Natural killer cell (primary cell): ENCODE measurements around the gene NRXN2. TPM values are rescaled to one million over a fixed set of nuclear protein-coding genes. Genes with fewer than 3 reads are reported as not detected.
A peak's percentile ranks its signal among the peaks of the same experiment; 100 is the strongest.

Experiments
- ATAC-seq, 3 donors: fragments of 150-1000 bp in 2 of 3; fragments of 200-7000 bp in 1 of 3; cut with Tn5 transposase; 1 replicate in 1 of 3; 2 replicates in 2 of 3; pipeline ENCODE4 v1.10.0; 2021; ENCODE audit warnings: mild to moderate bottlenecking in 2 of 3, moderate library complexity in 2 of 3
- DNase-seq, 2 donors: peaks; one replicate each; pipeline versions ENCODE4 v3.0.0 to v3.0.0-alpha.2; 2013 to 2021; ENCODE audit warnings: mixed read lengths in 1 of 2
- H3K27ac ChIP-seq: one replicate; pipeline ENCODE4 v1.5.1; 2013; ENCODE audit warnings: mild to moderate bottlenecking, low read length
- H3K27me3 ChIP-seq: one replicate; pipeline ENCODE4 v1.6.1; 2013; ENCODE audit warnings: low read length; ENCODE audit not compliant: control insufficient read depth, insufficient read depth
- H3K36me3 ChIP-seq: one replicate; pipeline ENCODE4 v1.6.1; 2013; ENCODE audit warnings: low read length; ENCODE audit not compliant: control insufficient read depth, insufficient read depth
- H3K4me1 ChIP-seq: one replicate; pipeline ENCODE4 v1.6.1; 2013; ENCODE audit warnings: low read length; ENCODE audit not compliant: control insufficient read depth, insufficient read depth
- H3K4me3 ChIP-seq: one replicate; pipeline ENCODE4 v1.5.1; 2013; ENCODE audit warnings: low read length
- H3K9me3 ChIP-seq: one replicate; pipeline ENCODE4 v1.6.1; 2013; ENCODE audit warnings: low read length; ENCODE audit not compliant: control insufficient read depth, insufficient read depth
- H3K27ac Mint-ChIP-seq, 2 donors: one replicate each; pipeline ENCODE4 v1.8.0; 2022; ENCODE audit warnings: mild to moderate bottlenecking in 2 of 2, mixed read lengths in 2 of 2, moderate library complexity in 1 of 2
- H3K27me3 Mint-ChIP-seq, 2 donors: one replicate each; pipeline ENCODE4 v1.8.0; 2022; ENCODE audit warnings: low read depth in 2 of 2, mixed read lengths in 2 of 2
- H3K36me3 Mint-ChIP-seq: one replicate; pipeline ENCODE4 v1.8.0; 2022; ENCODE audit warnings: mixed read lengths
- H3K4me1 Mint-ChIP-seq, 2 donors: one replicate each; pipeline ENCODE4 v1.8.0; 2022; ENCODE audit warnings: mixed read lengths in 2 of 2
- H3K4me3 Mint-ChIP-seq: one replicate; pipeline ENCODE4 v1.8.0; 2022; ENCODE audit warnings: mild to moderate bottlenecking, moderate library complexity, mixed read lengths
- H3K9me3 Mint-ChIP-seq, 2 donors: one replicate each; pipeline ENCODE4 v1.8.0; 2022; ENCODE audit warnings: mixed read lengths in 2 of 2
- CTCF ChIP-seq: fragments of 200-600 bp; IDR thresholded peaks from one replicate; pipeline ENCODE4 v1.8.0; 2022; ENCODE audit warnings: antibody characterized with exemption
- WGBS: methylation state at CpG from one replicate; pipeline ENCODE4 v1.1.7; 2013; ENCODE audit warnings: missing lambda C conversion rate; ENCODE audit not compliant: insufficient coverage; 5-methylcytosine and 5-hydroxymethylcytosine counted together
- intact Hi-C: fragments of 100-400 bp; cut with micrococcal nuclease; formaldehyde crosslinking; loops from one replicate; pipeline ENCODE4 v1.14.2; 2022
- total RNA-seq, 4 donors: library from RNA; stranded (reverse); fragments of 120-200 nt in 1 of 4; gene quantifications; one replicate each; pipeline versions ENCODE4 v1.2.3 to v1.2.4, GENCODE V29; 2013 to 2022

The NRXN2 gene
- total RNA-seq, 3 donors from 2014 or later (not counting 1 experiment from before 2014, with no cell fraction given): 2.9 to 9.6 (median 7.7) TPM

- no peak for TF ChIP-seq CTCF
- intact Hi-C loops: loop anchor here (5.0 kb wide), 1 partner anchor 71 kb away; the partner anchor contains the start of gene MEN1
Measured at GRCh38 chr11:64741375-64742086, 18.5 kb upstream of the NRXN2 start.

GRCh38 chr11:64739871-64740270 is 16.9 kb upstream of the NRXN2 start:
- intact Hi-C loops: loop anchor here (5.0 kb wide), 1 partner anchor 72 kb away; the partner anchor contains the start of gene MEN1
- no peak for ATAC-seq
- peak overlapping the region; percentile 24 to 54 for H3K27ac Mint-ChIP-seq

More at GRCh38 chr11:64741375-64742086, 18.5 kb upstream of the NRXN2 start:
- H3K27me3 ChIP-seq: no peaks in the 10 kb centered on the region
- DNase-seq: no peak
- H3K27me3 Mint-ChIP-seq: no peaks in the 10 kb centered on the region
- peaks cover 44% of the 10 kb centered on the region for H3K36me3 ChIP-seq
- ATAC-seq: no peak
- H3K4me3 ChIP-seq: no peak overlapping the region
- H3K4me3 Mint-ChIP-seq: peak overlapping the region; percentile 88
- H3K36me3 Mint-ChIP-seq: no peaks in the 10 kb centered on the region
- H3K9me3 ChIP-seq: no peaks in the 10 kb centered on the region
- H3K9me3 Mint-ChIP-seq: no peaks in the 10 kb centered on the region
- H3K4me1 ChIP-seq: peaks cover 44% of the 10 kb centered on the region
- no peak overlapping the region for H3K27ac ChIP-seq
- H3K4me1 Mint-ChIP-seq: peaks cover 31 to 59% of the 10 kb centered on the region in 2 donors
- H3K27ac Mint-ChIP-seq: peak overlapping the region; percentile 74 to 79
- WGBS: 92% methylated on average over 24 of the region's 24 CpGs

GRCh38 chr11:64736654-64737053 is 13.7 kb upstream of the NRXN2 start:
- Histone ChIP-seq H3K4me3 (no peak overlapping the region), H3K27me3 (no peaks in the 10 kb centered on the region), H3K27ac (no peak overlapping the region), H3K9me3 (no peaks in the 10 kb centered on the region), H3K4me1 (peaks cover 25% of the 10 kb centered on the region), H3K36me3 (peaks cover 85% of the 10 kb centered on the region)
- no peaks in the 10 kb centered on the region for H3K9me3 Mint-ChIP-seq
- H3K27ac Mint-ChIP-seq: peak overlapping the region in 1 of 2 donors; percentile 49
- H3K4me3 Mint-ChIP-seq: no peak overlapping the region
- no peaks in the 10 kb centered on the region for H3K36me3 Mint-ChIP-seq
- TF ChIP-seq CTCF: no peak
- peaks cover 17 to 35% of the 10 kb centered on the region in 2 donors for H3K4me1 Mint-ChIP-seq
- intact Hi-C loops: no loop called here
- ATAC-seq: no peak
- WGBS: 93% methylated on average over 14 of the region's 15 CpGs
- H3K27me3 Mint-ChIP-seq: no peaks in the 10 kb centered on the region
- no peak for DNase-seq

More at GRCh38 chr11:64739871-64740270, 16.9 kb upstream of the NRXN2 start:
- H3K4me1 ChIP-seq: peaks cover 45% of the 10 kb centered on the region
- peaks cover 33 to 51% of the 10 kb centered on the region in 2 donors for H3K4me1 Mint-ChIP-seq
- no peaks in the 10 kb centered on the region for H3K9me3 Mint-ChIP-seq
- peaks cover 61% of the 10 kb centered on the region for H3K36me3 ChIP-seq
- no peaks in the 10 kb centered on the region for H3K27me3 Mint-ChIP-seq
- no peaks in the 10 kb centered on the region for H3K27me3 ChIP-seq
- H3K4me3 Mint-ChIP-seq: no peak overlapping the region
- TF ChIP-seq CTCF: no peak
- no peaks in the 10 kb centered on the region for H3K9me3 ChIP-seq
- no peak for DNase-seq
- H3K4me3 ChIP-seq: no peak overlapping the region
- no peak overlapping the region for H3K27ac ChIP-seq
- H3K36me3 Mint-ChIP-seq: no peaks in the 10 kb centered on the region
- WGBS: 96% methylated on average over 12 of the region's 12 CpGs
